Measurements from ENCODE around the gene AKT2.

DNA sequence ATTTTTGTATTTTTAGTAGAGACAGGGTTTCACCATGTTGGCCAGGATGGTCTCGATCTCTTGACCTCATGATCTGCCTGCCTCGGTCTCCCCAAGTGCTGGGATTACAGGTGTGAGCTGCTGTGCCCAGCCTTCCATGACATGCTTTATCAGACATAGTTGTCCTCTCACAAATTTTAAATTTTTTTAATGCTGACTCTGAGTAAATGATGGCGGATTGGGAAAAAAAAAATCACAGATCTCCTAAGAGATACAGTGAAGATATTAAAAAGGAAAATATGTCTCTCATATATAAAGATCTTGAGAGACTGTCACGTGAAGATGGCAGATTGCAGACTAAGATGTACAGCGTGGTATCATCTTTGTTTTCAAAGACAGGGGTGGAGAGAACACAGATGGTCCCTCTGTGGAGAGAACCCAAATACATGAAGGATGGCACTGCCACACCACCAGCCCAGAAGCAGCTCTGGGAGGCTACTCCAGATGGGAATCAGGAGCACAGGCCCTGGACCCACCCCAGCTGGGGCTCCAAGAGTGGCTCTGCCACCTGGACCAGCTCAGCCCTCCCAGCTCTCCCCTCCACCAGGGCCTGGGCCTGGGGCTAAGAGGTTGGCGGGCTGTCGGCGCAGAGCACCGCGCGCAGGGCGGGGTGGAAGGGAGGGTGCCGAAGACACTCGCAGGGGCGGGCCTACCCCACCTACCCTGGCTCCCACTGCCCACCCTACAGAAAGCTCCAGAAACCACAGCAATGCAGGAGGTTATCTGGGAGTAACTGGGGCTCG is 38.7 kb downstream of the AKT2 start:
- TF ChIP-seq, protein P1, sequence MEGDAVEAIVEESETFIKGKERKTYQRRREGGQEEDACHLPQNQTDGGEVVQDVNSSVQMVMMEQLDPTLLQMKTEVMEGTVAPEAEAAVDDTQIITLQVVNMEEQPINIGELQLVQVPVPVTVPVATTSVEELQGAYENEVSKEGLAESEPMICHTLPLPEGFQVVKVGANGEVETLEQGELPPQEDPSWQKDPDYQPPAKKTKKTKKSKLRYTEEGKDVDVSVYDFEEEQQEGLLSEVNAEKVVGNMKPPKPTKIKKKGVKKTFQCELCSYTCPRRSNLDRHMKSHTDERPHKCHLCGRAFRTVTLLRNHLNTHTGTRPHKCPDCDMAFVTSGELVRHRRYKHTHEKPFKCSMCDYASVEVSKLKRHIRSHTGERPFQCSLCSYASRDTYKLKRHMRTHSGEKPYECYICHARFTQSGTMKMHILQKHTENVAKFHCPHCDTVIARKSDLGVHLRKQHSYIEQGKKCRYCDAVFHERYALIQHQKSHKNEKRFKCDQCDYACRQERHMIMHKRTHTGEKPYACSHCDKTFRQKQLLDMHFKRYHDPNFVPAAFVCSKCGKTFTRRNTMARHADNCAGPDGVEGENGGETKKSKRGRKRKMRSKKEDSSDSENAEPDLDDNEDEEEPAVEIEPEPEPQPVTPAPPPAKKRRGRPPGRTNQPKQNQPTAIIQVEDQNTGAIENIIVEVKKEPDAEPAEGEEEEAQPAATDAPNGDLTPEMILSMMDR (IDR thresholded peaks at IDR 0.05) = no peak
- TF ChIP-seq POLR2A (IDR thresholded peaks at IDR 0.05) = no peak
